Neural cell (in vitro differentiated cells): ENCODE measurements around the gene OR2S2. TPM values are rescaled to one million over a fixed set of nuclear protein-coding genes. Genes with fewer than 3 reads are reported as not detected.

Experiments
- H2AFZ ChIP-seq: fragments of 200-600, 300-800 bp; sonication (generic), shearing (Covaris generic); 2 replicates; pipeline ENCODE4 v1.6.0; 2014; ENCODE audit warnings: low read depth, mild to moderate bottlenecking, antibody characterized with exemption, low read length, moderate library complexity
- H3F3A ChIP-seq: fragments of 200-600 bp; shearing (Covaris generic); 2 replicates; pipeline ENCODE4 v1.6.1; 2016; ENCODE audit warnings: mild to moderate bottlenecking, moderate library complexity, mixed read lengths, antibody characterized with exemption, low read length; ENCODE audit not compliant: insufficient read depth, poor library complexity, severe bottlenecking
- H3K27ac ChIP-seq: fragments of 200-600, 300-800 bp; sonication (generic), shearing (Covaris generic); 2 replicates; pipeline ENCODE4 v1.5.1; 2014; ENCODE audit warnings: mild to moderate bottlenecking, low read length, moderate library complexity
- H3K27me3 ChIP-seq: fragments of 300-800, 200-600 bp; sonication (generic), shearing (Covaris generic); 2 replicates; pipeline ENCODE4 v1.6.0; 2014; ENCODE audit warnings: mild to moderate bottlenecking, low read depth, low read length, moderate library complexity; ENCODE audit not compliant: insufficient read depth
- H3K36me3 ChIP-seq: fragments of 300-800, 200-600 bp; sonication (generic), shearing (Covaris generic); 2 replicates; pipeline ENCODE4 v1.5.1; 2014; ENCODE audit warnings: mild to moderate bottlenecking, antibody characterized with exemption, low read length, moderate library complexity; ENCODE audit not compliant: insufficient read depth
- H3K4me2 ChIP-seq: fragments of 300-800, 200-600 bp; sonication (generic), shearing (Covaris generic); 2 replicates; pipeline ENCODE4 v1.6.0; 2014; ENCODE audit warnings: mild to moderate bottlenecking, low read length
- H3K4me3 ChIP-seq: fragments of 300-800, 200-600 bp; sonication (generic), shearing (Covaris generic); 2 replicates; pipeline ENCODE4 v1.5.1; 2014; ENCODE audit warnings: mild to moderate bottlenecking, low read length, moderate library complexity
- H3K79me2 ChIP-seq: fragments of 200-600 bp; shearing (Covaris generic); replicated peaks from 2 replicates; pipeline ENCODE4 v1.6.0; 2014; ENCODE audit warnings: mild to moderate bottlenecking, low read length, moderate library complexity; ENCODE audit not compliant: insufficient read depth
- H3K9ac ChIP-seq: fragments of 300-800, 200-600 bp; sonication (generic), shearing (Covaris generic); 2 replicates; pipeline ENCODE4 v1.6.1; 2016; ENCODE audit warnings: mild to moderate bottlenecking, low read length, mixed read lengths
- H3K9me2 ChIP-seq: fragments of 200-600 bp; shearing (Covaris generic); 2 replicates; pipeline ENCODE4 v1.6.1; 2016; ENCODE audit warnings: mild to moderate bottlenecking, low read length, mixed read lengths; ENCODE audit not compliant: insufficient read depth
- H3K9me3 ChIP-seq: fragments of 200-600, 300-800 bp; sonication (generic), shearing (Covaris generic); 2 replicates; pipeline ENCODE4 v1.6.1; 2016; ENCODE audit warnings: mild to moderate bottlenecking, mixed run types, low read length, moderate library complexity, mixed read lengths
- H4K20me1 ChIP-seq: fragments of 200-600 bp; shearing (Covaris generic); 2 replicates; pipeline ENCODE4 v1.6.1; 2016; ENCODE audit warnings: mild to moderate bottlenecking, mixed run types; ENCODE audit not compliant: insufficient read depth
- CTCF ChIP-seq: fragments of 450-650 bp; IDR thresholded peaks from 2 replicates; pipeline ENCODE4 v1.5.1; 2014; ENCODE audit warnings: antibody characterized with exemption, mild to moderate bottlenecking, moderate library complexity; ENCODE audit not compliant: poor library complexity, severe bottlenecking
- EZH2 ChIP-seq: fragments of 200-600, 300-800 bp; shearing (Covaris generic), sonication (generic); IDR thresholded peaks from 2 replicates; pipeline ENCODE4 v1.6.1; 2014; ENCODE audit warnings: antibody characterized with exemption, low read length, borderline replicate concordance, mild to moderate bottlenecking; ENCODE audit not compliant: insufficient read depth, poor library complexity, severe bottlenecking
- MXI1 ChIP-seq: fragments of 450-650 bp; conservative IDR thresholded peaks from 2 replicates; pipeline ENCODE4 v1.6.1; 2014; ENCODE audit warnings: antibody characterized with exemption, mild to moderate bottlenecking; ENCODE audit not compliant: poor library complexity, severe bottlenecking
- POLR2AphosphoS5 ChIP-seq: IDR thresholded peaks from 2 replicates; pipeline ENCODE4 v1.6.1; 2012
- RAD21 ChIP-seq: fragments of 450-650 bp; conservative IDR thresholded peaks from 2 replicates; pipeline ENCODE4 v1.6.1; 2014; ENCODE audit warnings: antibody characterized with exemption, mild to moderate bottlenecking, moderate library complexity
- REST ChIP-seq: IDR thresholded peaks from 2 replicates; pipeline ENCODE4 v1.6.1; 2012; ENCODE audit warnings: borderline replicate concordance
- SMC3 ChIP-seq: fragments of 450-650 bp; conservative IDR thresholded peaks from 2 replicates; pipeline ENCODE4 v1.6.1; 2014; ENCODE audit warnings: antibody characterized with exemption, mild to moderate bottlenecking, moderate library complexity; ENCODE audit not compliant: poor library complexity
- polyA plus RNA-seq: library from polyadenylated mRNA; depleted of rRNA; stranded (reverse); fragments of >200 nt; gene quantifications from 2 replicates; pipeline ENCODE4 v1.2.3, GENCODE V29; 2014

The OR2S2 gene
- polyA plus RNA-seq, 1 donor from 2014 or later: not detected

- H3K27ac ChIP-seq: no peak overlapping the region
- no peak overlapping the region for H2AFZ ChIP-seq
- no peaks in the 10 kb centered on the region for H3F3A ChIP-seq
- H3K27me3 ChIP-seq: no peaks in the 10 kb centered on the region
- H4K20me1 ChIP-seq: no peaks in the 10 kb centered on the region
- H3K79me2 ChIP-seq: no peaks in the 10 kb centered on the region
- no peaks in the 10 kb centered on the region for H3K36me3 ChIP-seq
- no peak overlapping the region for H3K9ac ChIP-seq
- no peak overlapping the region for H3K4me2 ChIP-seq
- TF ChIP-seq MXI1 (no peak), POLR2AphosphoS5 (no peak), SMC3 (no peak), RAD21 (no peak), REST (no peak), EZH2 (no peak), CTCF (no peak)
- H3K9me2 ChIP-seq: no peaks in the 10 kb centered on the region
- no peak overlapping the region for H3K4me3 ChIP-seq
- no peaks in the 10 kb centered on the region for H3K9me3 ChIP-seq
Observed at GRCh38 chr9:35978792-35979191, 20.8 kb upstream of the OR2S2 start.

- Histone ChIP-seq H3K9me3 (no peaks in the 10 kb centered on the region), H3F3A (no peaks in the 10 kb centered on the region), H4K20me1 (no peaks in the 10 kb centered on the region), H3K9ac (no peak overlapping the region), H3K4me3 (no peak overlapping the region), H3K4me2 (no peak overlapping the region), H3K79me2 (no peaks in the 10 kb centered on the region), H3K36me3 (no peaks in the 10 kb centered on the region), H3K9me2 (no peaks in the 10 kb centered on the region), H3K27ac (no peak overlapping the region), H2AFZ (no peak overlapping the region), H3K27me3 (no peaks in the 10 kb centered on the region)
- TF ChIP-seq POLR2AphosphoS5 (no peak), CTCF (no peak), RAD21 (no peak)
Observed at GRCh38 chr9:35976726-35977125, 18.8 kb upstream of the OR2S2 start.
